ENCODE measurements around the gene APOL3. TPM values are rescaled to one million over a fixed set of nuclear protein-coding genes. Genes with fewer than 3 reads are reported as not detected.
A peak's percentile ranks its signal among the peaks of the same experiment; 100 is the strongest.
"Not testable (repeated sequence)": the region's sequence is repeated elsewhere in the genome, so short reads cannot be mapped to it uniquely, and the experiment has no call there.

APOL3 gene
- total RNA-seq, 1 donor from 2014 or later, result 2.3 TPM

GRCh38 chr22:36194385-36194784, 33.8 kb upstream of the APOL3 start:
- no peak for DNase-seq (ENCODE audit: extremely low spot score, unreplicated experiment)
- Mint-ChIP-seq H3K4me1 (ENCODE audit: unreplicated experiment) (peaks cover 52% of the 10 kb centered on the region), H3K27ac (peak overlapping the region; percentile 72), H3K27me3 (peaks cover 4% of the 10 kb centered on the region), H3K4me3 (no peak overlapping the region), H3K9me3 (no peaks in the 10 kb centered on the region), H3K36me3 (no peaks in the 10 kb centered on the region)
- TF ChIP-seq CTCF (conservative IDR thresholded peaks at IDR 0.05), result no peak

- peaks cover 50% of the 10 kb centered on the region for H3K4me1 Mint-ChIP-seq (ENCODE audit: unreplicated experiment)
- H3K4me3 Mint-ChIP-seq, result no peak overlapping the region
- H3K27me3 Mint-ChIP-seq, result peaks cover 4% of the 10 kb centered on the region
- no peak for DNase-seq (ENCODE audit: extremely low spot score, unreplicated experiment)
- no peak for TF ChIP-seq CTCF (conservative IDR thresholded peaks at IDR 0.05)
- H3K27ac Mint-ChIP-seq, result no peak overlapping the region
- H3K36me3 Mint-ChIP-seq, result no peaks in the 10 kb centered on the region
- H3K9me3 Mint-ChIP-seq, result no peaks in the 10 kb centered on the region
Measured at GRCh38 chr22:36193577-36193976, 33.0 kb upstream of the APOL3 start.

GRCh38 chr22:36193171-36193570, 32.6 kb upstream of the APOL3 start:
- TF ChIP-seq CTCF (conservative IDR thresholded peaks at IDR 0.05), result no peak
- H3K9me3 Mint-ChIP-seq, result no peaks in the 10 kb centered on the region
- peaks cover 4% of the 10 kb centered on the region for H3K27me3 Mint-ChIP-seq
- H3K4me3 Mint-ChIP-seq, result no peak overlapping the region
- no peaks in the 10 kb centered on the region for H3K36me3 Mint-ChIP-seq
- no peak overlapping the region for H3K27ac Mint-ChIP-seq
- H3K4me1 Mint-ChIP-seq (ENCODE audit: unreplicated experiment), result peaks cover 46% of the 10 kb centered on the region
- no peak for DNase-seq (ENCODE audit: extremely low spot score, unreplicated experiment)

- Mint-ChIP-seq H3K4me1 (ENCODE audit: unreplicated experiment) (peaks cover 40% of the 10 kb centered on the region), H3K27ac (no peak overlapping the region), H3K4me3 (no peak overlapping the region), H3K36me3 (no peaks in the 10 kb centered on the region), H3K27me3 (peaks cover 4% of the 10 kb centered on the region), H3K9me3 (no peaks in the 10 kb centered on the region)
- DNase-seq (ENCODE audit: extremely low spot score, unreplicated experiment), result no peak
- no peak for TF ChIP-seq CTCF (conservative IDR thresholded peaks at IDR 0.05)
Measured at GRCh38 chr22:36192542-36192941, 32.0 kb upstream of the APOL3 start.

- Mint-ChIP-seq H3K36me3 (no peaks in the 10 kb centered on the region), H3K4me1 (ENCODE audit: unreplicated experiment) (peaks cover 27% of the 10 kb centered on the region), H3K27me3 (peaks cover 4% of the 10 kb centered on the region), H3K4me3 (no peak overlapping the region), H3K9me3 (no peaks in the 10 kb centered on the region), H3K27ac (no peak overlapping the region)
- TF ChIP-seq CTCF (conservative IDR thresholded peaks at IDR 0.05), result no peak
- DNase-seq (ENCODE audit: extremely low spot score, unreplicated experiment), result no peak
Measured at GRCh38 chr22:36191106-36191836, 30.7 kb upstream of the APOL3 start.

- not testable (repeated sequence) for H3K36me3 Mint-ChIP-seq; DNase-seq (ENCODE audit: extremely low spot score, unreplicated experiment); H3K27ac Mint-ChIP-seq; H3K27me3 Mint-ChIP-seq; H3K4me3 Mint-ChIP-seq; H3K4me1 Mint-ChIP-seq (ENCODE audit: unreplicated experiment); H3K9me3 Mint-ChIP-seq
Measured at GRCh38 chr22:36187862-36188261, 27.3 kb upstream of the APOL3 start.

Data from type B pancreatic cell (in vitro differentiated cells).